GM12878 (cell line): ENCODE results near the gene B3GALT5. TPM values are rescaled to one million over a fixed set of nuclear protein-coding genes. Genes with fewer than 3 reads are reported as not detected.

Experiments
- ATAC-seq: fragments of 200-7000 bp; cut with Tn5 transposase; 3 replicates; pipeline ENCODE4 v1.9.1; 2020; ENCODE audit warnings: mild to moderate bottlenecking, moderate library complexity
- BruUV-seq: library from RNA; stranded (reverse); fragments of 400-500 nt; replicated peaks from 2 replicates; lab custom pipeline; 2021; lab: Mats Ljungman, UMichigan
- CTCF ChIA-PET: fragments of 300-600 bp; sonication (Branson Sonifier 250); formaldehyde crosslinking; extraction: SDS; loops from one replicate; lab custom pipeline; 2021; ENCODE audit warnings: inconsistent platforms; lab: Yijun Ruan, JAX
- POLR2A ChIA-PET: fragments of 350-600 bp; formaldehyde crosslinking; extraction: SDS; loops from one replicate; lab custom pipeline; 2021; ENCODE audit warnings: inconsistent platforms; lab: Charles Lee
- RAD21 ChIA-PET: fragments of 300-600 bp; sonication (Branson Sonifier 250); formaldehyde crosslinking; loops from one replicate; lab custom pipeline; 2023; ENCODE audit warnings: antibody characterized with exemption; ENCODE audit not compliant: unreplicated experiment; lab: Charles Lee
- SMC1A ChIA-PET: fragments of 300-600 bp; sonication (Branson Sonifier 250); formaldehyde crosslinking; loops from one replicate; lab custom pipeline; 2023; ENCODE audit not compliant: unreplicated experiment, uncharacterized antibody; lab: Charles Lee
- DNase-seq: peaks from one replicate; pipeline ENCODE4 v3.0.0-alpha.2; 2011; ENCODE audit warnings: low read depth, low spot score
- FAIRE-seq: peaks from 3 replicates; lab custom pipeline; 2011; peaks lifted over from hg19 to GRCh38; lab: Jason Lieb, UNC
- H2AFZ ChIP-seq: 2 replicates; pipeline ENCODE4 v1.6.0; 2011; ENCODE audit warnings: low read depth, low read length, control low read depth; ENCODE audit not compliant: control insufficient read depth
- H3K27ac ChIP-seq: 2 replicates; pipeline ENCODE4 v1.5.1; 2011; ENCODE audit warnings: control low read depth; ENCODE audit not compliant: control insufficient read depth, insufficient read depth
- H3K27me3 ChIP-seq, 2 experiments: replicated peaks in 1 of 2; 2 replicates each; pipeline versions ENCODE4 v1.6.0 to v1.6.1; 2011; ENCODE audit warnings: low read length in 1 of 2; ENCODE audit not compliant: control insufficient read depth in 2 of 2, insufficient read depth in 2 of 2
- H3K36me3 ChIP-seq, 2 experiments: 2 replicates each; pipeline ENCODE4 v1.5.1; 2011; ENCODE audit warnings: low read length in 1 of 2; ENCODE audit not compliant: control insufficient read depth in 2 of 2, insufficient read depth in 2 of 2
- H3K4me1 ChIP-seq: 2 replicates; pipeline ENCODE4 v1.6.1; 2011; ENCODE audit warnings: mild to moderate bottlenecking, low read length, moderate library complexity, mixed read lengths; ENCODE audit not compliant: control insufficient read depth, insufficient read depth
- H3K4me2 ChIP-seq: 2 replicates; pipeline ENCODE4 v1.6.0; 2011; ENCODE audit warnings: control low read depth; ENCODE audit not compliant: control insufficient read depth, insufficient read depth
- H3K4me3 ChIP-seq: fragments of 200-600 bp; sonication (generic); 2 replicates; pipeline ENCODE4 v1.5.1; 2016
- H3K79me2 ChIP-seq: 2 replicates; pipeline ENCODE4 v1.6.0; 2011; ENCODE audit warnings: low read length; ENCODE audit not compliant: control insufficient read depth, insufficient read depth
- H3K9ac ChIP-seq: 2 replicates; pipeline ENCODE4 v1.8.0; 2011; ENCODE audit warnings: low read length, control low read depth, mixed read lengths; ENCODE audit not compliant: control insufficient read depth, insufficient read depth
- H3K9me3 ChIP-seq: replicated peaks from 3 replicates; pipeline ENCODE4 v1.5.1; 2011; ENCODE audit warnings: mild to moderate bottlenecking, low read length; ENCODE audit not compliant: control insufficient read depth, insufficient read depth
- H4K20me1 ChIP-seq: 2 replicates; pipeline ENCODE4 v1.6.0; 2011; ENCODE audit not compliant: control insufficient read depth, insufficient read depth
- BCL3 ChIP-seq: IDR thresholded peaks from 2 replicates; pipeline ENCODE4 v1.6.1; 2011; ENCODE audit warnings: borderline replicate concordance, low read depth, mild to moderate bottlenecking, moderate library complexity, low read length; ENCODE audit not compliant: insufficient read depth, poor library complexity, severe bottlenecking
- DPF2 ChIP-seq: fragments of 450-650 bp; IDR thresholded peaks from 2 replicates; pipeline ENCODE4 v1.6.1; 2017; ENCODE audit warnings: mild to moderate bottlenecking
- E2F4 ChIP-seq: IDR thresholded peaks from 2 replicates; pipeline ENCODE4 v1.6.1; 2012; ENCODE audit warnings: low read depth, low read length, improper control_type of control experiment
- IRF5 ChIP-seq: fragments of 450-650 bp; IDR thresholded peaks from 2 replicates; pipeline ENCODE4 v1.6.1; 2017; ENCODE audit warnings: borderline replicate concordance
- POLR2A ChIP-seq: IDR thresholded peaks from 2 replicates; pipeline ENCODE4 v1.6.1; 2011; ENCODE audit warnings: low read depth, mild to moderate bottlenecking, low read length
- TARDBP ChIP-seq: IDR thresholded peaks from 2 replicates; pipeline ENCODE4 v1.6.1; 2016; ENCODE audit warnings: borderline replicate concordance
- ZNF24 ChIP-seq: fragments of 450-650 bp; IDR thresholded peaks from 2 replicates; pipeline ENCODE4 v1.6.1; 2017; ENCODE audit warnings: antibody characterized with exemption, mild to moderate bottlenecking
- WGBS: methylation state at CpG from one replicate; pipeline ENCODE4 v1.1.6; 2016; ENCODE audit warnings: low lambda C conversion rate; ENCODE audit not compliant: insufficient replicate concordance, insufficient coverage; ENCODE audit errors: missing lambda C conversion rate; 5-methylcytosine and 5-hydroxymethylcytosine counted together
- in situ Hi-C: fragments of 300-500 bp; cut with MboI; formaldehyde crosslinking; loops from 9 replicates; pipeline ENCODE4 v1.14.3; 2018; ENCODE audit warnings: mixed read lengths
- intact Hi-C: fragments of 100-400 bp; cut with micrococcal nuclease; formaldehyde crosslinking; loops from one replicate; pipeline ENCODE4 v1.14.2; 2022; ENCODE audit not compliant: unreplicated experiment
- polyA plus RNA-seq, 11 experiments: library from polyadenylated mRNA; depleted of rRNA in 4 of 11; unstranded in 6 of 11; stranded (reverse) in 5 of 11; fragments of >200 nt; fragmentation: Nextera tagmentation in 4 of 11; fragmentation: Illumina TruSeq in 1 of 11; extraction: Ambion mirVana in 4 of 11; extraction: Trizol in 1 of 11; gene quantifications; 1 replicate in 1 of 11; 2 replicates in 10 of 11; pipeline versions ENCODE4 v1.2.1 to v1.2.3, GENCODE V29; 2011 to 2016; ENCODE audit warnings: inconsistent platforms in 2 of 11, missing spikeins in 2 of 11, low read depth in 1 of 11
- total RNA-seq, 4 experiments: library from RNA; depleted of rRNA in 3 of 4; stranded (reverse); fragments of >200 nt in 3 of 4; fragmentation: Illumina TruSeq in 1 of 4; extraction: Trizol in 1 of 4; gene quantifications; 2 replicates each; pipeline versions ENCODE4 v1.2.1 to v1.2.3, GENCODE V29; 2013 to 2021

Gene B3GALT5
- total and polyA plus RNA-seq, 10 of the 15 experiments (the other 5 are each of a cell fraction or from before 2014, with no cell fraction given): 0.03 to 0.04 TPM; not detected in 8

- H2AFZ ChIP-seq: no peak overlapping the region
- no TSS peak for BruUV-seq
- intact Hi-C loops: no loop called here
- ChIA-PET RAD21 (no interaction called here), POLR2A (no interaction called here), SMC1A (no interaction called here), CTCF (no interaction called here)
- ATAC-seq (no peak), FAIRE-seq (no peak), DNase-seq (no peak)
- H3K36me3 ChIP-seq: no peaks in the 10 kb centered on the region
- H3K4me3 ChIP-seq: no peak overlapping the region
- H4K20me1 ChIP-seq: no peaks in the 10 kb centered on the region
- H3K27ac ChIP-seq: no peak overlapping the region
- no peaks in the 10 kb centered on the region for H3K27me3 ChIP-seq
- no peaks in the 10 kb centered on the region for H3K79me2 ChIP-seq
- H3K4me1 ChIP-seq: no peaks in the 10 kb centered on the region
- WGBS: 31% methylated on average over 4 of the region's 4 CpGs
- H3K9me3 ChIP-seq: no peaks in the 10 kb centered on the region; the same call in 2 of the 3 replicates
- in situ Hi-C loops: no loop called here
- TF ChIP-seq BCL3 (no peak), ZNF24 (no peak), TARDBP (no peak), DPF2 (no peak), E2F4 (no peak), POLR2A (no peak), IRF5 (no peak)
- H3K4me2 ChIP-seq: no peak overlapping the region
- H3K9ac ChIP-seq: no peak overlapping the region
Observed at GRCh38 chr21:39680216-39680615, 67.5 kb downstream of the B3GALT5 start.
